ENCODE measurements around the gene MGAT3.
"Not testable (repeated sequence)": the region's sequence is repeated elsewhere in the genome, so short reads cannot be mapped to it uniquely, and the experiment has no call there.

Gene MGAT3, protein sequence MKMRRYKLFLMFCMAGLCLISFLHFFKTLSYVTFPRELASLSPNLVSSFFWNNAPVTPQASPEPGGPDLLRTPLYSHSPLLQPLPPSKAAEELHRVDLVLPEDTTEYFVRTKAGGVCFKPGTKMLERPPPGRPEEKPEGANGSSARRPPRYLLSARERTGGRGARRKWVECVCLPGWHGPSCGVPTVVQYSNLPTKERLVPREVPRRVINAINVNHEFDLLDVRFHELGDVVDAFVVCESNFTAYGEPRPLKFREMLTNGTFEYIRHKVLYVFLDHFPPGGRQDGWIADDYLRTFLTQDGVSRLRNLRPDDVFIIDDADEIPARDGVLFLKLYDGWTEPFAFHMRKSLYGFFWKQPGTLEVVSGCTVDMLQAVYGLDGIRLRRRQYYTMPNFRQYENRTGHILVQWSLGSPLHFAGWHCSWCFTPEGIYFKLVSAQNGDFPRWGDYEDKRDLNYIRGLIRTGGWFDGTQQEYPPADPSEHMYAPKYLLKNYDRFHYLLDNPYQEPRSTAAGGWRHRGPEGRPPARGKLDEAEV

DNA sequence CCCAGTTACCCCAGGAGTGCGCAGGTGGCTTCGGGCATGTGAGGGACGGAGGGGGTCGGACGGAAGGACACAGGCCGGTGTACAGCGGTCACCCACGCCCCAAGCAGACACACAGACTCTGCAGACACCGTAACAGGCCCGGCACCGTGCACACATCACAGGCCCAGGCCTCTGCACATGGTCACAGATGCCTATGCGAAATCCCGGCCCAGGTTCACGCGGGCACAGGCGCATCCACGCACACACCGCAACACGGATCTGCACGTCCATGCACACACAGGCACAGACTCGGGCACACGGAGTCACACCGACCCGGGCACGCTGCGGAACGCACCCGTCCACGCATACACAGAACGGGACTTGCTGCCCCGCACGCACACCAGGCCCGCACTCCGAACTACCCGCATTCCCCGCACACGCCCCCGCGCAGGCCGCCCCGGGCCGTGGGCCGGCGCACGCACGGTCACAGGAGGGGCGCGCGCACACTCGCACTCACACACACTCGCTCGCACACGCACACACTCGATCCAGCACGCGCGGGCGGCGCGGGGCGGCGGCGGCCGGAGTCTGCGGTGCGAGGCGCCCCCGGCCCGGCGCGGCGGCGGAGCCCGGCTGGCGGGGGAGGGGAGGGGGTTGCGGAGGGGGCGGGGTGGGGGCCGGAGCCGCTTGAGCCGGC is at the start of gene MGAT3:
Gene MGAT3 (plus strand): TSS at position 491 of the 676 bp plus-strand sequence. CDS start 30,336 bp downstream, outside the sequence.
- DNase-seq = no peak

DNA sequence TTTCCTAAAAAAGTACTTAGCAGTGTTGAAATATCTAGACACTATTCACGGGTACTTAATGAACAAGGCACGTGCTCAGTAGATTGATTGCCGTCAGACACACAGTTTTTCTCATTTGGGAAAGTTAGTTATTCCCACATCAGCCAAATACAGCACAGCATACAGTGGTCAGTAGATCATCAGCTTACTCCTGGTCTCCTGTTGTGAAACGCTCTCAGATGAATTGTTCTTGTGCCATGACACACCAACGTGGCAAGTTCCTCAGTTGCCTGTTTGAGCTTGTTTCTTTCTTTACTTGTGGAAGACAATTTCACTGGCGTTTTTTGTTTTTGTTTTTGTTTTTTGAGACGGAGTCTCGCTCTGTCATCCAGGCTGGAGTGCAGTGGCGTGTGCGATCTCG is 48.6 kb upstream of the MGAT3 start:
- DNase-seq = no peak

DNA sequence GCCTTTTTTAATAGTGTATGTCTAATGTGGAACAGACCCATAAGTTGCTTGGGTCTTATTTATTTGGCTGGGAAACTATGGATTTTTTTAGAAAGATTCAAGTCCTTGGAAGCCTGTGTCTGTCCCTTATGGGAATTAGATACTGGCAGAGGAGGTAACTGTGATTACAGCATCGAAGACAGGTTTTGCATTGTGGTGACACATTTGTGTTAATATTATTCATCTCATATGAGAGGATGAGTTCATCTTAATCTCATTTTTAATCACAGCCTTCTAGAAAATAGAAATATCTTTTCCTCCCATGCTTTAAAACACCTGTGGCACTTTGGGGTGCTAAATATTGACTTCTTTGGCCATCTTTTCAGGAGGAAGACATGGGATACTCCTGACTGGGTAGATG is 48.0 kb upstream of the MGAT3 start:
- no peak for DNase-seq

DNA sequence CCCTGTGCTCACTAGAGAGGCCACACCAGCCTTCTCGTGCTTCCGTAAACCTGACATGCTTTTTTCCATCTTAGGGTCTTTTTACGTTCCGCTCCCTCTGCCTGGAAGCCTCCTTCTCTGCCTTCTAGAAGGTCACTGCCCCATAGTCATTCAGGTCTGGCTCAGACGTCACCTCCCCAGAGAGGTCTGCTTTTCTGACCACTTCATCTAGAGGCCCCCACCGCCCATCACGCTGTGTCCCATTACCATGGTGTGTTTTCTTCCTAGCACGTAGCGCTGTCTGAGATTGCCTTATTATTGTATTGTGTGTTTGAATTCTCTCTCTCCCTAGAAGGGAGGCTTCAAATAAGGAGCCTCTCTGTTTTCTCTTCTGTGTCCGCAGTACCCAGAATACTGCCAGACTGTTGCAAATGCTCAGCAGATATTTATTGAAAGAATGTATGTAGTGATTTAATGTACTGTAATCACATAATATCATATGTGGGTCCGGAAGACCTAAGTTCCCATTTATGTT is 47.2 kb upstream of the MGAT3 start:
- no peak for DNase-seq

DNA sequence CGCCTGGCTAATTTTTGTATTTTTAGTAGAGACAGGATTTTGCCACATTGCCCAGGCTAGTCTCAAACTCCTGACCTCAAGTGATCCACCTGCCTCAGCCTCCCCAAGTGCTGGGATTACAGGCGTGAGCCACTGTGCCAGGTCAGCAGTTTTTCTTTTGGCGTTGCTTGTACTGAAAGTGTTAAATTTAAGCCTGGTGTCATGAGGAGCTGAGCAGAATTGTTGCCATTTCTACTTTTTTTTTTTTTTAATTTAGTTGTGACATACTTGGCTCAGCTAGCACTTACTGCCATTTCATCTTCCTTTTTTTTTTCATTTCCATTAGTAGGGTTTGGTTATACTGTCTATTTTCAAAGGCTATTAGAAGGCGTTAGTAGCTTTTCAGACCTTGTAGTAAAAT is 46.5 kb upstream of the MGAT3 start:
- DNase-seq = no peak

DNA sequence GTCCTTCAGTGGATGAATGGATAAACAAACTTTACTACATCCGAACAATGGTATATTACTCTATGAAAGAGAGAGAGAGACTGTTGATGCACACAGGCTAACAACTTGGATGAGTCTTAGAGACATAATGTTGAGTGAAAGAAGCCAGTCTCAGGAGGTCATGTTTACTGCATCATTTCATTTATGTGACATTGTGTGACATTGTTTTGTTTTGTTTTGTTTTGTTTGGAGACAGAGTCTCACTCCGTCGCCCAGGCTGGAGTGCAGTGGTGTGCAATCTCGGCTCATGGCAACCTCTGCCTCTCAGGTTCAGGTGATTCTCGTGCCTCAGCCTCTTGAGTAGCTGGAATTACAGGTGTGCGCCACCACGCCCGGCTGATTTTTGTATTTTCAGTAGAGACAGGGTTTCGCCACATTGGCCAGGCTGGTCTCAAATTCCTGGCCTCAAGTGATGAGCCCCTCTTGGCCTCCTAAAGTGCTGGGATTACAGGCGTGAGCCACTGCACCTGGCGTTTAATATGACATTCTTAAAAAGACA is 44.9 kb upstream of the MGAT3 start:
- not testable (repeated sequence) for DNase-seq

DNA sequence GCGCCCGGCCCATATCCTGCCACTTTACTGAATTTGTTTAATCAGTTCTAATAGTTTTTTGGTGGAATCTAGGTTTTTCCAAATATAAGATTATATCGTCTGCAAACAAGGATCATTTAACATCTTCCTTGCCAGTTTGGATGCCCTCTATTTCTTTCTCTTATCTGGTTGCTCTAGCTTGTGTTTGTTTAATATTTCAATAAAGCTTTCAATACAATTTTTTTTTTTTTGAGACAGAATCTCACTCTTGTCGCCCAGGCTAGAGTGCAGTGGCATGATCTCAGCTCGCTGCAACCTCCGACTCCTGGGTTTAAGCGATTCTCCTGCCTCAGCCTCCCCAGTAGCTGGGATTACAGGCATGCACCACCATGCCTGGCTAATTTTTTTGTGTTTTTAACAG is 43.6 kb upstream of the MGAT3 start:
- DNase-seq = not testable (repeated sequence)

DNA sequence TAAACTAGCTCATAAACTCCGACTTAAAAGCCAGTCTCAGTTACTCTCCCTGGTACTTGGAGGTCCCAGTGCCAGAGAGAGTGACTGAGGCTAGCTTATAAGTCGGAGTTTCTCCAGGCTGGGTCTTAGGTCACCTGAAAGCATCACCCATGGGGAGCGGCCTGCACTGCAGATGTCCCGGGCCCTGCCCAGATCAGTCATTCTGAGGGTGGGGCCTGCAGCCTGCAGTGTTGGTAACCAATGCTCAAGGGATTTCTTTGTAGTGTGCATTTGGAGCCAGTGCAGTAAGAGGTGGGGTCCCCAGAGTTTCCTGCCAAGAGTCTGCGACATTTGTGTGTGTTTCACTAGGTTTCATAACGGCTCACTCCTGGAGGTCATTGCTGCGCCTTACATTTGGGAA is 42.4 kb upstream of the MGAT3 start:
- DNase-seq = no peak

DNA sequence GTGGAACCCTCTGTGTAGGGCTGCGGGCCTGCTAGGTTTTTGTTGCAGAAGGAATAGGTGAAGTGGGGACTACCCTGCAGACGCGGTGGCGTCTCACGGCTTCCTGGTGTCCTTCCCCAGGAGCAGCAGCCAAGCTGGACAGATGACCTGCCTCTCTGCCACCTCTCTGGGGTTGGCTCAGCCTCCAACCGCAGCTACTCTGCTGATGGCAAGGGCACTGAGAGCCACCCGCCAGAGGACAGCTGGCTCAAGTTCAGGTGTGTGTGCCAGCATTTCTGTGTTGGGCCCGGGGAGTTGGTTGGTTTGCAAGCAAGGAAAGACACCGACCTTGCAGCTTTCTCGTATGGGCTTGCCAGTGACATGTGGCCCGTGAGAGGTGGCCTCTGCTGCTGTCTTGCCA is 41.9 kb upstream of the MGAT3 start:
- no peak for DNase-seq

DNA sequence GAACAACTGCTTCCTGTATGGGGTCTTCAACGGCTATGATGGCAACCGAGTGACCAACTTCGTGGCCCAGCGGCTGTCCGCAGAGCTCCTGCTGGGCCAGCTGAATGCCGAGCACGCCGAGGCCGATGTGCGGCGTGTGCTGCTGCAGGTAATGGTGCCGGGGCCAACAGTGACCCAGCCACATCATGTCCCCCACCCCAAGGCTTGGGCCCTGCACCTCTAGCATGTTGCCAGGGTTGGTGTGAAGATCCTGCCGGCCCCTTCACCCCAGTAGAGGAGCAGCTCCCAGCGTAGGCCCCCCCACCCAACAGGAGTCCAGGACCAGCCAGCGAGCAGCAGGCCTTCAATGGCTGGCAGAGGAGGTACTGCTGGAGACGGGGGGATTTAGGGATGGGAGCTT is 41.3 kb upstream of the MGAT3 start:
- DNase-seq = no peak

DNA sequence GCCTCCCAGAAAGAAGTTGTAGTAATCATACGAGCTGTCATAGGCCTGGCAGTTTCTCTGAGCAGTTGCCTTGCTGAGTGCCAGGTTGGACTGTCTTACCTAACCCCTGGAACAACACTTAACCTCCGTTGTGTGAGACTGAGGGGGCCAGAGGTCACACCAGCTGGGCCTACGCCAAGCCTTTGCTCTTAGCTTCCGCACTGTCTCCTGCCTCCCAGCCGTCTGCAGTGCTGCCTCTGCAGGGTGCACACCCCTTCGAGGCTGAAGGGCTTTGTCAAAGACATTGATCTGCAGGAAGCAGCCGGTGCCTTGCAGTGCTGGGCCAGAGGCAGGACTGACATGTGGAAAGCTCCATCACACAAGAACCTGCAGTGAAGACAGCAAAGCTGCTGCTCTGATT is 40.5 kb upstream of the MGAT3 start:
- DNase-seq = no peak

DNA sequence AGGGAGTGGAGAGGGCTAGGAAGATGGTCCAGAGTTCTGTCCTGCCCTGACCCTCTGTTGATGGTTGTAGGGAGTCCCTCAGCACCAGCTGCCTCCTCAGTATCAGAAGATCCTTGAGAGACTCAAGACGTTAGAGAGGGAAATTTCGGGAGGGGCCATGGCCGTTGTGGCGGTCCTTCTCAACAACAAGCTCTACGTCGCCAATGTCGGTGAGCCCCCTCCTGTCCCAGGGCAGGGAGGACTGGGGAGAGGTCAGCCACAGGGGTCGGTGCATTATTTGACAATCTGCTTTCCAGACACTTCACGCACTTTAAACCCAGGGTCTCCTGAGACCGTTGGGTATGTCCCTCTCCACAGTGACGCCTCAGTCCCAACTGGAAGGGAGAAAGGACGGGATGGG is 39.2 kb upstream of the MGAT3 start:
- no peak for DNase-seq

DNA sequence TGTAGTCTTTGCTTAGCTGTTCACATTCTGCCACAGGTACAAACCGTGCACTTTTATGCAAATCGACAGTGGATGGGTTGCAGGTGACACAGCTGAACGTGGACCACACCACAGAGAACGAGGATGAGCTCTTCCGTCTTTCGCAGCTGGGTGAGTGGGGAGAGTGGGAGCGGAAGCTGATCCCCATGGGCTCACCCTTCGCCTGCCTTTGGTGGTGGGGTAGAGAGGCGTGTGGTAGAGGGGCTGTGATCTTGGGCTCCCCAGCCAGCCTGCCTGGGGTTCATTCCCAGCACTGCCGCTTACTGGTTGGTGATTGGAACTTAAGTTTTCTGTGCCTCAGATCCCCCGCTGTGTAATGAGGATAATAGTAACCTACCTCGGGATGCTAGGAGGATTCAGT is 38.1 kb upstream of the MGAT3 start:
- DNase-seq = no peak

DNA sequence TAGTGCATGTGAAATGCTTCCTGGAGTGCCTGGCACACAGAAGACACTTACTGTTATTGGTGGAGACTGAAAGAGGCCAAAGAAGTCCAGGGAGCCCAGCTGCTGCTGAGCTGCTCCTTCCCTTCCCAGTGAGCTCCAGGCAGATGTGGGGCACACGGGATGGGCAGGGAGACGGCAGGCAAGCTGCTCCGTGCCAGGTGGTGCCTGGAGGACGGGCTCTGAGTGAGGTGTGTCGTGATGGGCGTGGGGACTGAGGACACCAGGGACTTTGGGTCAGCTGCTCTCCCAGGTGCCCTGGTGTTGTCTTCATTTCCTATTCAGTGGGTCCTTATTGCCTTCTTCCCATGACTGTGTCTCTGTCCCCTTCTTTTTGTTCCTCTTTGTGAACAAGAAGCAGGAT is 37.7 kb upstream of the MGAT3 start:
- no peak for DNase-seq

DNA sequence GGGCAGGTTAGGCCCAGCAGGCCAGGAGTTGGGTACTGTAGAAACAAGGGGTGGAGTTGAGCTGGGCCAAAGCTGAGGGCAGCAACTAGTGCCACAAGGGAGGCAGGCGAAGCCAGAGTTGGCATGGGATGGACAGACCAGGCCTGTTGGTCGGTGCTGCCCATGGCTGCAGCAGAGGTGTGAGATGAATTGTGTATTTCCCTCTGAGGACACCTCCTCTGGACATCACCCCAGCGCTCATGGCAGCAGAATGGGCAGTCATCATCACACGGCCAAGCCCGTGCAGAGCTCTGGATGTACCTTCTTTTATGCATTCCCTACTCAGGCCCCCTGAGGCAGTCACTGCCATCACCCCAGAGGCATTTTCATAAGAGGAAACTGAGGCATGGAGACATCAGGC is 36.9 kb upstream of the MGAT3 start:
- no peak for DNase-seq

DNA sequence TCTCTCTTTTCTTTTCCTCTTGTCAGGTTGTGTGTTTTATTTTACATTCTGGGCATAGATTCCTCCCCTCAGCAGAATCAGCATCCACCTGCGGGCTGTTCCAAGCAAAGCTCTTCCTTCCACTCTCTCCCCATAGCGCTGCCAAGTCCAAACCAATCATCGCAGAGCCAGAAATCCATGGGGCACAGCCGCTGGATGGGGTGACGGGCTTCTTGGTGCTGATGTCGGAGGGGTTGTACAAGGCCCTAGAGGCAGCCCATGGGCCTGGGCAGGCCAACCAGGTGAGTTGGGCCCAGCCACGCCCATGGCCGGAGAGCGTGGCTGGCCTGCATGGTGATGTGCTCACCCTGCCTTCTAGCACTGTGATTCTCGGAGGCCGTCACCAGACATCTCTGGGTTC is 35.1 kb upstream of the MGAT3 start:
- DNase-seq = no peak

DNA sequence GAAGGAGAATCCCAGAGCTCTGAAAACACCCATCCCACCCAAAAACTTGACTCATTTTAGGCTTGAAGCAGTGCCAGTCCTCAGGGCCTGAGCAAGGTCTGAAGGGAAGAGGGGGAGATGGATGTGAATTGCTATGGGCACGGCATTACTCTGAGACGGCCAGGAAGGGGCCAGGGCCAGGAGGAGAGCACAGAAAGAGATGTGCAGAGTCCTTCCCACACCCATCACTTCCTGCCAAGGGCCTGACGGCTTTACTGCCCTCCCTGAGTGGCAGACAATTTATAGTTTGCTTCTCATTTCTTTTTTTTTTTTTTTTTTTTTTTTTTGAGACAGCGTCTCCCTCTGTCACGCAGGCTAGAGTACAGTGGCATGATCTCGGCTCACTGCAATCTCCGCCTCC is 34.7 kb upstream of the MGAT3 start:
- DNase-seq = no peak

DNA sequence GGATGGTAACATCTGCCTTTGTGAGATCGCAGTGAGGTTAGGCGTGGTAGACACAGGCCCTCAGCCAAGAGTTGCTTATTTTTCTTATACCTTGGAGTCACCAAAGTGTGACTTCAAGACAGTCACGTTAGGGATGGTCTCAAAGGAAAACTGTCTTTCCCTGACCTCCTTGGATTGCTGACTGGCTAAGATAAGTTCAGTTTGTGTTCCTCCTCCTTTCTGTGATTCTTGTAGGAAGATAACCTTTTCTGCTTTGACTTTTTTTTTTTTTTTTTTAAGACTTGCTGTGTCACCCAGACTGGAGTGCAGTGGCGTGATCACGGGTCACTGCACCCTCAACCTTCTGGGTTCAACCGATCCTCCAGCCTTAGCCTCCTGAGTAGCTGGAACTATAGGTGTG is 34.1 kb upstream of the MGAT3 start:
- no peak for DNase-seq

DNA sequence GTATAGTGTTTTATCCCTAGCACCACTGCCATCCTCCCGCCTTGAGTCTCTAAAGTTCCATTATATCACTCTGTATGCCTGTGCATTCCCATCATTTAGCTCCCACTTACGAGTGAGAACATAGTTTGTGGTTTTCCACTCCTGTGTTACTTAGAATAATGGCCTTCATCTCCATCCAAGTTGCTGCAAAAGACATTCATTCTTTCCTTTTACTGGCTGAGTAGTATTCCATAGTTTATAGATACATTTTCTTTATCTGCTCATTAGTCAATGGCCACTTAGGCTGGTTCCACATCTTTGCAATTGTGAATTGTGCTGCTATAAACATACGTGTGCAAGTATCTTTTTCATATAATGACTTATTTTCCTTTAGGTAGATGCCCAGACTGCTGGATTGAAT is 32.8 kb upstream of the MGAT3 start:
- DNase-seq = no peak

DNA sequence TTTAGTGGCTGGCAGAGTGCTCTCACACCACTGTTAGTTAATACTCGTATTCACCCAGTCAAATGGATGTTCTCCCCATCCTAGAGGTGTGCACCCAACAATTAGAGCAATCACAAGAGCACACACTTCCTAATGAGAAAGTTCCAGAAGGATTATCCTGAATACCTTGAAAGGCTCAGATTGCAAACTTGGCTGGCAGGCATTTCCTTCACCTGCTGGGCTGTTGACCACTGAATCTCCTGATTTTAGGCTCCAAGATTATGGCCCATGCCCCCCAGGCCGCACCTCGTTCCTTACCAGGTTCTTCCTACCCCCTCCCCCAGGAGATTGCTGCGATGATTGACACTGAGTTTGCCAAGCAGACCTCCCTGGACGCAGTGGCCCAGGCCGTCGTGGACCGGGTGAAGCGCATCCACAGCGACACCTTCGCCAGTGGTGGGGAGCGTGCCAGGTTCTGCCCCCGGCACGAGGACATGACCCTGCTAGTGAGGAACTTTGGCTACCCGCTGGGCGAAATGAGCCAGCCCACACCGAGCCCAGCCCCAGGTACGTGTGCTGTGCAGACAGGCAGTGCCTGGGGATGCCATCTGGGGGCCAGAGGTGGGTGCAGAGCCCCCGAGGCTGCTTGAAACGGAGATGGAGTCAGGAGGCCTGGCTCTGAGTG is 30.3 kb upstream of the MGAT3 start:
- no peak for DNase-seq

DNA sequence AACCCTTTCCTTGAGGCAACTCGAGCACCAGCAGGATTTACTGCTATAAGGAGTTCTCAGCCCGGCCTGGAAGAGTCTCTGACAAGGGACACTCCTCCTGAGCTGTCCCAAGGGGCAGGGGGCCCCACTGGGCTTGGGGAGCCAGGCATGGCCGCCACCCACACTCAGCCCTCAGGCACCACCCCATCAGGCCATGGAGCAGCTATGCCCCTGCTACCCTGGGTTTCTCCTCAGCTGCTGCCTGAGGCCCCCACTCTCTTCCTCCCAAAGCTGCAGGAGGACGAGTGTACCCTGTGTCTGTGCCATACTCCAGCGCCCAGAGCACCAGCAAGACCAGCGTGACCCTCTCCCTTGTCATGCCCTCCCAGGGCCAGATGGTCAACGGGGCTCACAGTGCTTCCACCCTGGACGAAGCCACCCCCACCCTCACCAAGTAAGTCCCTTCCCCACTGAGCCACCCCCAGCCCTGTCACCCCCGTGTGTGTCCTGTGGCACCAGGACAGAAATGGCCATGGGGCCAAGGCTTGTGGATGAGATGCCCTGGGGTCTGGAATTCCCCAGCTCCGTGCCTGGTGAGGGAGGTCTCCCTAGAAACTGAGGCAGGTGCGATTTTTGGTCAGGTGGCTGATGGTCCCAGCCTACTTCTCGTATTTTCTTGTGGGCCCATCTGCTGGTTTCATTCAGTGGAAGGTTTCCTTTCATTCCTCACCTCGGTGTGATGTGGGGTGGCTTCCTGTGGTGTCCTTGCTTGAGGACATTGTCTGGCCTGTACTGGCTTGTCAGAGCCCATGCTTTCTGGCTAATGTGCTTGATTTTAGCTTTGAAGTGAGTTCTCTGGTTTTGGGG is 28.8 kb upstream of the MGAT3 start:
- DNase-seq = no peak

DNA sequence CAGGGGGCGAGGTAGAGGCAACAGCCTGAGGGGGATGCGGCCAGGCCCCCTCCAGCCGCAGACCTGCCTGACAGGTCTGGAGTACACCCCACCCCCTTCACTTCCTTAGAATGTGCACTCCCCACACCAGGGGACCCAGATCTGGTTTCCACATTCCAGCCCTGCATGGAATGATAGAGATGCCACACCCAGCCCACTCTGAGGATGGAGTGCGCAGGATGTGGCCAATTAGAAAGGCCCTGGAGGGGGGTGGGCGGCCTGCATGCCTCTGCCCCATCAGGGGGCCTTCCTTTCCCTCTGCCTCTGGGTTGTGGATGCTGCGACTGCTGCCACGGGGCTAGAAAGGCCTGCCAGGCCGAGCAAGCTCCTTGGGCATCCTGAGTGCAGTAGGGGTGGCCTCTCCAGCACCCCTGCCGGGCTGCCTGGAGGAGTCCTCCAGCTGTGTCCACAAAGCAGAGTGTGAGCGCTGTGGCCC is 28.2 kb upstream of the MGAT3 start:
- DNase-seq = no peak
